K562 (cell line): ENCODE results near the gene APOA1. TPM values are rescaled to one million over a fixed set of nuclear protein-coding genes. Genes with fewer than 3 reads are reported as not detected.

Experiments used
- ATAC-seq: fragments of 200-7000 bp; cut with Tn5 transposase; 3 replicates; pipeline ENCODE4 v1.9.1; 2020; ENCODE audit warnings: moderate library complexity
- BruUV-seq: library from RNA; stranded (reverse); fragments of 400-500 nt; replicated peaks from 2 replicates; lab custom pipeline; 2021; lab: Mats Ljungman, UMichigan
- CTCF ChIA-PET: fragments of 300-600 bp; formaldehyde crosslinking; extraction: SDS; loops from one replicate; lab custom pipeline; 2021; ENCODE audit warnings: low intra/inter-chr PET ratio; lab: Yijun Ruan, JAX
- POLR2A ChIA-PET: fragments of 300-600, 350-650 bp; sonication (Branson Sonifier 250); formaldehyde crosslinking; extraction: SDS; loops from one replicate; lab custom pipeline; 2021; ENCODE audit warnings: antibody characterized with exemption, inconsistent platforms; lab: Yijun Ruan, JAX
- DNase-seq, 4 experiments: peaks; one replicate each; pipeline versions ENCODE4 v3.0.0 to v3.0.0-alpha.2; 2011 to 2018; ENCODE audit warnings: low spot score in 3 of 4, mixed read lengths in 3 of 4; ENCODE audit errors: extremely low read depth in 1 of 4
- FAIRE-seq: peaks from 2 replicates; lab custom pipeline; 2011; peaks lifted over from hg19 to GRCh38; lab: Jason Lieb, UNC
- H2AFZ ChIP-seq: 2 replicates; pipeline ENCODE4 v1.6.0; 2011; ENCODE audit warnings: low read depth, low read length, control low read depth, inconsistent platforms
- H3K27ac ChIP-seq: fragments of 200-600 bp; 3 replicates; pipeline ENCODE4 v1.8.0; 2011; ENCODE audit warnings: low read depth, mild to moderate bottlenecking, control low read depth, inconsistent platforms, low read length, moderate library complexity, mixed read lengths; ENCODE audit errors: extremely low read depth
- H3K27me3 ChIP-seq, 2 experiments: fragments of 300-600 bp in 1 of 2; 2 replicates in 1 of 2; 3 replicates in 1 of 2; pipeline versions ENCODE4 v1.6.0 to v1.8.0; 2011; ENCODE audit warnings: inconsistent platforms in 2 of 2, low read length in 2 of 2, mild to moderate bottlenecking in 1 of 2, mixed read lengths in 1 of 2, moderate library complexity in 1 of 2; ENCODE audit not compliant: control insufficient read depth in 2 of 2, insufficient read depth in 2 of 2
- H3K36me3 ChIP-seq: fragments of 300-600 bp; 3 replicates; pipeline ENCODE4 v1.8.0; 2011; ENCODE audit warnings: mild to moderate bottlenecking, low read length, inconsistent platforms; ENCODE audit not compliant: control insufficient read depth, insufficient read depth
- H3K4me1 ChIP-seq, 2 experiments: fragments of 200-600 bp in 1 of 2; replicated peaks in 1 of 2; 2 replicates in 1 of 2; 3 replicates in 1 of 2; pipeline versions ENCODE4 v1.5.1 to v1.8.0; 2011; ENCODE audit warnings: inconsistent platforms in 2 of 2, low read length in 2 of 2, mild to moderate bottlenecking in 1 of 2, mixed read lengths in 1 of 2, moderate library complexity in 1 of 2; ENCODE audit not compliant: control insufficient read depth in 2 of 2, insufficient read depth in 2 of 2
- H3K4me2 ChIP-seq: 2 replicates; pipeline ENCODE4 v1.6.1; 2011; ENCODE audit warnings: low read length, control low read depth, inconsistent platforms, mixed read lengths; ENCODE audit not compliant: insufficient read depth
- H3K4me3 ChIP-seq: fragments of 200-600 bp; sonication (generic), shearing (Covaris generic); 2 replicates; pipeline ENCODE4 v1.5.1; 2016; ENCODE audit warnings: control low read depth, inconsistent platforms
- H3K79me2 ChIP-seq: fragments of 200-600 bp; 3 replicates; pipeline ENCODE4 v1.8.0; 2011; ENCODE audit warnings: low read length, inconsistent platforms; ENCODE audit not compliant: control insufficient read depth, insufficient read depth
- H3K9ac ChIP-seq, 2 experiments: 2 replicates each; pipeline versions ENCODE4 v1.6.0 to v1.6.1; 2011; ENCODE audit warnings: low read depth in 2 of 2, low read length in 2 of 2, control low read depth in 1 of 2, inconsistent platforms in 1 of 2, mild to moderate bottlenecking in 1 of 2, mixed read lengths in 1 of 2; ENCODE audit not compliant: insufficient read depth in 1 of 2
- H3K9me1 ChIP-seq: one replicate; pipeline ENCODE4 v1.6.0; 2011; ENCODE audit warnings: inconsistent platforms, mild to moderate bottlenecking, low read length, moderate library complexity; ENCODE audit not compliant: control insufficient read depth, insufficient read depth
- H3K9me3 ChIP-seq: replicated peaks from 2 replicates; pipeline ENCODE4 v1.5.1; 2011; ENCODE audit warnings: low read depth, low read length, inconsistent platforms; ENCODE audit not compliant: control insufficient read depth, insufficient read depth
- H4K20me1 ChIP-seq: replicated peaks from 2 replicates; pipeline ENCODE4 v1.6.1; 2011; ENCODE audit warnings: low read length, inconsistent platforms, mixed read lengths; ENCODE audit not compliant: control insufficient read depth, insufficient read depth
- CBX1 ChIP-seq: sonication (generic); IDR thresholded peaks from 2 replicates; pipeline ENCODE4 v1.6.1; 2016; ENCODE audit warnings: antibody characterized with exemption, low read depth, mild to moderate bottlenecking
- ETS1 ChIP-seq: conservative IDR thresholded peaks from 2 replicates; pipeline ENCODE4 v1.6.1; 2011; ENCODE audit warnings: low read depth, mild to moderate bottlenecking, low read length; ENCODE audit not compliant: control insufficient read depth
- IFI16 ChIP-seq: fragments of 250-450 bp; sonication (Bioruptor Pico); IDR thresholded peaks from 2 replicates; pipeline ENCODE4 v2.1.2; 2022; ENCODE audit warnings: mild to moderate bottlenecking, inconsistent platforms
- NR2C2 ChIP-seq, 2 experiments: fragments of 200-800 bp in 1 of 2; sonication (Bioruptor generic) in 1 of 2; sonication (generic) in 1 of 2; formaldehyde crosslinking in 1 of 2; IDR thresholded peaks; 2 replicates each; pipeline versions ENCODE4 v1.6.1 to v1.8.0; 2016 to 2022; ENCODE audit warnings: mild to moderate bottlenecking in 1 of 2, missing compliant biosample characterization in 1 of 2, missing genetic modification characterization in 1 of 2, missing genetic modification reagents in 1 of 2
- TCF15 ChIP-seq: fragments of 250-450 bp; sonication (Bioruptor Pico); IDR thresholded peaks from 2 replicates; pipeline ENCODE4 v1.8.0; 2022; ENCODE audit warnings: moderate library complexity, mild to moderate bottlenecking, inconsistent platforms
- ZKSCAN1 ChIP-seq: fragments of 150-350 bp; IDR thresholded peaks from 2 replicates; pipeline ENCODE4 v1.6.1; 2016; ENCODE audit warnings: low read depth, low read length
- ZKSCAN3 ChIP-seq: fragments of 250-450 bp; sonication (Bioruptor Pico); IDR thresholded peaks from 2 replicates; pipeline ENCODE4 v1.4.0; 2020
- ZNF707 ChIP-seq: fragments of 250-450 bp; sonication (Bioruptor Pico); conservative IDR thresholded peaks from 2 replicates; pipeline ENCODE4 v1.8.0; 2022; ENCODE audit warnings: inconsistent platforms, mild to moderate bottlenecking, moderate library complexity
- WGBS: fragments of 100-300 bp; shearing (Covaris generic); methylation state at CpG from one replicate; pipeline ENCODE4 v1.1.6; 2016; ENCODE audit warnings: low coverage, mixed read lengths; ENCODE audit not compliant: insufficient coverage; ENCODE audit errors: missing lambda C conversion rate; 5-methylcytosine and 5-hydroxymethylcytosine counted together
- in situ Hi-C: fragments of 300-500 bp; cut with MboI; formaldehyde crosslinking; loops from 4 replicates; pipeline ENCODE4 v1.15.0; 2018; ENCODE audit warnings: inconsistent platforms, mixed read lengths
- intact Hi-C: fragments of 100-400 bp; cut with micrococcal nuclease; formaldehyde crosslinking; loops from 2 replicates; pipeline ENCODE4 v1.14.2; 2022
- polyA plus RNA-seq, 8 experiments: library from polyadenylated mRNA; depleted of rRNA in 4 of 8; stranded (reverse) in 5 of 8; unstranded in 3 of 8; fragments of >200 nt; fragmentation: Nextera tagmentation in 2 of 8; fragmentation: Illumina TruSeq in 1 of 8; extraction: Ambion mirVana in 2 of 8; extraction: Trizol in 1 of 8; gene quantifications; 2 replicates each; pipeline versions ENCODE4 v1.2.1 to v1.2.3, GENCODE V29; 2011 to 2014; ENCODE audit warnings: inconsistent platforms in 1 of 8, missing spikeins in 1 of 8
- total RNA-seq, 7 experiments: library from RNA; depleted of rRNA in 6 of 7; stranded (reverse); fragments of >200 nt in 6 of 7; fragmentation: Illumina TruSeq in 2 of 7; extraction: Trizol in 2 of 7; gene quantifications; 2 replicates each; pipeline versions ENCODE4 v1.2.1 to v1.2.3, GENCODE V29; 2011 to 2021; ENCODE audit warnings: low replicate concordance in 1 of 7

APOA1 gene
- total and polyA plus RNA-seq, 9 of the 15 experiments (the other 6 are each of a cell fraction or from before 2014, with no cell fraction given) = 1.8 TPM; not detected in 8

DNA sequence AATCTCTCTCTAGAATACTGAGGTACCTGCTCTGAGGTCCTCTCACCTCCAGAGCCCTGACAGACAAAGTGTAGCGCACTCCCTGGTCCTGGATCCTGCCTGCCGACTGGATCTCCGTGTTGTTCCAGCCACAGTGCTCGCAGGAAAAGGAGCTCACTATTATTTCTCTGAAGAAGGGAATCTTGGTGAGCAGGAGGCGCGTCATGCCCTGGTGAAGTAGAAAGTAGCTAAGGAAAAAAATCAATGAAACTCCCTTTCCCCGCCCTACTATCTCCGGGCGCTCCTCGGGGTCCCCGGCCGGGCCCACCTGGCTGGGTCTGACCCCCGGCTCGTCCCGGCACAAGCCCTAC lies 50.0 kb downstream of the APOA1 start:
- peaks cover 24% of the 10 kb centered on the region for H3K79me2 ChIP-seq
- peak overlapping the region; percentile 88 to 94 for H3K9ac ChIP-seq
- peak overlapping the region; percentile 92 for H3K4me2 ChIP-seq
- H3K9me1 ChIP-seq = no peaks in the 10 kb centered on the region
- no peak for TF ChIP-seq TCF15 (CRISPR knock-in tag)
- TF ChIP-seq ZNF707 (CRISPR knock-in tag) = no peak
- no peak for TF ChIP-seq IFI16 (CRISPR knock-in tag)
- no peak for TF ChIP-seq ZKSCAN1
- TF ChIP-seq ZKSCAN3 (CRISPR knock-in tag) = no peak
- no peak for TF ChIP-seq NR2C2 (CRISPR knock-in tag; IDR thresholded peaks at IDR 0.05)
- no peak for TF ChIP-seq NR2C2 (tag; IDR thresholded peaks at IDR 0.05)
- no peak for TF ChIP-seq ETS1
- no peak for TF ChIP-seq CBX1
- TF ChIP-seq, all 486 proteins: peak for 0
- peak; percentile 7; the same call in 1 of the 3 replicates for ATAC-seq
- in situ Hi-C loops = loop anchor here (5.0 kb wide), 1 partner anchor 315 kb away; no protein-coding TSS in a partner anchor
- Histone ChIP-seq H3K36me3 (peaks cover 45% of the 10 kb centered on the region), H3K4me3 (peak overlapping the region; percentile 98), H4K20me1 (no peaks in the 10 kb centered on the region), H3K27ac (peak overlapping the region; percentile 60; the same call in 2 of the 3 replicates), H3K27me3 (no peaks in the 10 kb centered on the region), H2AFZ (peak overlapping the region; percentile 99), H3K9me3 (no peaks in the 10 kb centered on the region), H3K4me1 (peaks cover 22 to 29% of the 10 kb centered on the region in 2 experiments; a peak in 4 of 5 replicates)
- CTCF ChIA-PET = no interaction called here
- intact Hi-C loops = no loop called here
- no peak for FAIRE-seq
- BruUV-seq = no TSS peak
- DNase-seq = no peak
- POLR2A ChIA-PET = interaction anchor here (0.6 to 2.8 kb wide), 7 partner anchors 10 to 441 kb away, joined by 3 to 15 read pairs (median 3); no protein-coding TSS in a partner anchor
- under 1% methylated on average over 15 of the region's 15 CpGs for WGBS
